ENCODE data around the gene DGKK. TPM values are rescaled to one million over a fixed set of nuclear protein-coding genes. Genes with fewer than 3 reads are reported as not detected.

The DGKK gene
- total and polyA plus RNA-seq, 2 donors (not counting 1 experiment from before 2014, with no cell fraction given), result 0.01 TPM; not detected in 1

DNA sequence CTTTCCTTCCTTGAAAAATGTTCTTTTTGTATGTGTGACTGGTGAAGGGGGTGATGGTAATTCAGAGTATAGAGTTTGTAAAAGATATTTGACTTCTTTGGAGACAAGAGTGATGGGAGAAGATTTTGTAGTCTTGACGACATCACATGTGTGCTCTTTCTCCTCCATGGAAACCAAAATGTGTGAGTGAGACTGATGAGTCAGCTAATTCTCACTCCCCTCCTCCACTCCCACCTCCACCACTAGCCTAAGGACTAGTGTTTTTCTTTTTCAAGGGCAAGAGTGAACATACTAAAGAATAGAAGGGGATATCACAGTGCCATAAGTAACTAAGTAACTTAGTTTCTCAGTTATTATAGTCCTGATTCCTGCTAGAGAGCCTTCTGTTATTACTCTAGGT is 14.0 kb upstream of the DGKK start:
- H3K9me3 Mint-ChIP-seq (ENCODE audit: insufficient read depth), result no peaks in the 10 kb centered on the region
- H3K4me1 Mint-ChIP-seq, result peaks cover 1% of the 10 kb centered on the region
- H3K27me3 Mint-ChIP-seq, result no peaks in the 10 kb centered on the region
- no peaks in the 10 kb centered on the region for H3K9me3 ChIP-seq (ENCODE audit: control extremely low read depth in 1 of 3, control insufficient read depth in 2 of 3, insufficient read depth in 1 of 3, low read length in 2 of 3)
- no peak for TF ChIP-seq EZH2 (IDR thresholded peaks at IDR 0.05; ENCODE audit: borderline replicate concordance, insufficient read depth, low read depth, low read length, poor library complexity, severe bottlenecking)
- TF ChIP-seq, protein P1, sequence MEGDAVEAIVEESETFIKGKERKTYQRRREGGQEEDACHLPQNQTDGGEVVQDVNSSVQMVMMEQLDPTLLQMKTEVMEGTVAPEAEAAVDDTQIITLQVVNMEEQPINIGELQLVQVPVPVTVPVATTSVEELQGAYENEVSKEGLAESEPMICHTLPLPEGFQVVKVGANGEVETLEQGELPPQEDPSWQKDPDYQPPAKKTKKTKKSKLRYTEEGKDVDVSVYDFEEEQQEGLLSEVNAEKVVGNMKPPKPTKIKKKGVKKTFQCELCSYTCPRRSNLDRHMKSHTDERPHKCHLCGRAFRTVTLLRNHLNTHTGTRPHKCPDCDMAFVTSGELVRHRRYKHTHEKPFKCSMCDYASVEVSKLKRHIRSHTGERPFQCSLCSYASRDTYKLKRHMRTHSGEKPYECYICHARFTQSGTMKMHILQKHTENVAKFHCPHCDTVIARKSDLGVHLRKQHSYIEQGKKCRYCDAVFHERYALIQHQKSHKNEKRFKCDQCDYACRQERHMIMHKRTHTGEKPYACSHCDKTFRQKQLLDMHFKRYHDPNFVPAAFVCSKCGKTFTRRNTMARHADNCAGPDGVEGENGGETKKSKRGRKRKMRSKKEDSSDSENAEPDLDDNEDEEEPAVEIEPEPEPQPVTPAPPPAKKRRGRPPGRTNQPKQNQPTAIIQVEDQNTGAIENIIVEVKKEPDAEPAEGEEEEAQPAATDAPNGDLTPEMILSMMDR (IDR thresholded peaks at IDR 0.05), result no peak
- CTCF ChIA-PET, result no interaction called here
- H3K4me3 ChIP-seq (ENCODE audit: control extremely low read depth in 1 of 5, extremely low read depth in 1 of 5, insufficient read depth in 1 of 5, low read depth in 2 of 5, low read length in 4 of 5), result no peak overlapping the region
- H3K9ac ChIP-seq (ENCODE audit: low read length), result no peak overlapping the region
- no CpG with 5 or more reads among the region's 1 CpG for WGBS (ENCODE audit: insufficient coverage)
- no peaks in the 10 kb centered on the region for H3K4me1 ChIP-seq (ENCODE audit: control insufficient read depth in 2 of 2, insufficient read depth in 2 of 2, low read length in 2 of 2)
- H3K4me2 ChIP-seq (replicated peaks; ENCODE audit: low read depth, low read length, poor library complexity, severe bottlenecking), result no peak overlapping the region
- no peaks in the 10 kb centered on the region for H3K27me3 ChIP-seq (replicated peaks in 1 of 4; ENCODE audit: control extremely low read depth in 1 of 4, control insufficient read depth in 3 of 4, insufficient read depth in 4 of 4, low read length in 3 of 4)
- POLR2A ChIA-PET, result no interaction called here
- H2AFZ ChIP-seq (ENCODE audit: insufficient read depth, low read depth, low read length, poor library complexity, severe bottlenecking), result no peak overlapping the region
- DNase-seq (no peak), ATAC-seq (ENCODE audit: low read depth) (no peak)
- no peak overlapping the region for H3K27ac ChIP-seq (ENCODE audit: low read length in 2 of 2)
- no peak overlapping the region for H3K4me3 Mint-ChIP-seq
- H3K79me2 ChIP-seq (ENCODE audit: control insufficient read depth, insufficient read depth, low read length), result no peaks in the 10 kb centered on the region
- no peak overlapping the region for H3K27ac Mint-ChIP-seq
- no peaks in the 10 kb centered on the region for H3K36me3 ChIP-seq (replicated peaks in 1 of 2; ENCODE audit: control extremely low read depth in 1 of 2, control insufficient read depth in 1 of 2, extremely low read depth in 1 of 2, insufficient read depth in 2 of 2, low read length in 1 of 2)
- intact Hi-C loops (cut with micrococcal nuclease), result no loop called here
- no peaks in the 10 kb centered on the region for H4K20me1 ChIP-seq (ENCODE audit: control insufficient read depth, insufficient read depth, low read length, poor library complexity, severe bottlenecking)

- Histone ChIP-seq H3K4me2 (replicated peaks; ENCODE audit: low read depth, low read length, poor library complexity, severe bottlenecking) (no peak overlapping the region), H2AFZ (ENCODE audit: insufficient read depth, low read depth, low read length, poor library complexity, severe bottlenecking) (no peak overlapping the region), H3K36me3 (replicated peaks in 1 of 2; ENCODE audit: control extremely low read depth in 1 of 2, control insufficient read depth in 1 of 2, extremely low read depth in 1 of 2, insufficient read depth in 2 of 2, low read length in 1 of 2) (no peaks in the 10 kb centered on the region), H3K4me3 (ENCODE audit: control extremely low read depth in 1 of 5, extremely low read depth in 1 of 5, insufficient read depth in 1 of 5, low read depth in 2 of 5, low read length in 4 of 5) (no peak overlapping the region), H3K79me2 (ENCODE audit: control insufficient read depth, insufficient read depth, low read length) (no peaks in the 10 kb centered on the region), H3K9me3 (ENCODE audit: control extremely low read depth in 1 of 3, control insufficient read depth in 2 of 3, insufficient read depth in 1 of 3, low read length in 2 of 3) (no peaks in the 10 kb centered on the region), H3K9ac (ENCODE audit: low read length) (no peak overlapping the region), H3K27ac (ENCODE audit: low read length in 2 of 2) (no peak overlapping the region), H4K20me1 (ENCODE audit: control insufficient read depth, insufficient read depth, low read length, poor library complexity, severe bottlenecking) (no peaks in the 10 kb centered on the region), H3K27me3 (replicated peaks in 1 of 4; ENCODE audit: control extremely low read depth in 1 of 4, control insufficient read depth in 3 of 4, insufficient read depth in 4 of 4, low read length in 3 of 4) (no peaks in the 10 kb centered on the region), H3K4me1 (ENCODE audit: control insufficient read depth in 2 of 2, insufficient read depth in 2 of 2, low read length in 2 of 2) (no peaks in the 10 kb centered on the region)
- H3K27me3 Mint-ChIP-seq, result no peaks in the 10 kb centered on the region
- ChIA-PET POLR2A (no interaction called here), CTCF (no interaction called here)
- H3K27ac Mint-ChIP-seq, result no peak overlapping the region
- peaks cover 1% of the 10 kb centered on the region for H3K4me1 Mint-ChIP-seq
- no peak for DNase-seq
- H3K9me3 Mint-ChIP-seq (ENCODE audit: insufficient read depth), result no peaks in the 10 kb centered on the region
- intact Hi-C loops (cut with micrococcal nuclease), result no loop called here
- H3K4me3 Mint-ChIP-seq, result no peak overlapping the region
- no CpG with 5 or more reads among the region's 1 CpG for WGBS (ENCODE audit: insufficient coverage)
- TF ChIP-seq, protein P1 (IDR thresholded peaks at IDR 0.05), result no peak
- no peak for TF ChIP-seq EZH2 (IDR thresholded peaks at IDR 0.05; ENCODE audit: borderline replicate concordance, insufficient read depth, low read depth, low read length, poor library complexity, severe bottlenecking)
- no peak for ATAC-seq (ENCODE audit: low read depth)
Measured at GRCh38 chrX:50483283-50483682, 12.7 kb upstream of the DGKK start.
